H7 (cell line): ENCODE results near the gene TMEM87B. TPM values are rescaled to one million over a fixed set of nuclear protein-coding genes. Genes with fewer than 3 reads are reported as not detected.
A peak's percentile ranks its signal among the peaks of the same experiment; 100 is the strongest.
"Not testable (repeated sequence)": the region's sequence is repeated elsewhere in the genome, so short reads cannot be mapped to it uniquely, and the experiment has no call there.

ENCODE experiments used
- DNase-seq: peaks from one replicate; pipeline ENCODE4 v3.0.0; 2012
- H3K27me3 ChIP-seq: 2 replicates; pipeline ENCODE4 v1.6.0; 2011; ENCODE audit warnings: mild to moderate bottlenecking, low read length; ENCODE audit not compliant: control insufficient read depth, insufficient read depth
- H3K36me3 ChIP-seq: replicated peaks from 2 replicates; pipeline ENCODE4 v1.5.1; 2011; ENCODE audit warnings: low read length; ENCODE audit not compliant: control insufficient read depth, insufficient read depth
- H3K4me3 ChIP-seq: 2 replicates; pipeline ENCODE4 v1.5.1; 2011; ENCODE audit warnings: low read depth, mild to moderate bottlenecking, control low read depth, low read length, moderate library complexity; ENCODE audit not compliant: insufficient read depth
- total RNA-seq: library from RNA; depleted of rRNA; stranded (reverse); fragments of >200 nt; shearing (Covaris generic); gene quantifications from 2 replicates; pipeline ENCODE4 v1.2.3, GENCODE V29; 2014

Gene TMEM87B
- total RNA-seq, 1 experiment from 2014 or later: 7.1 TPM

DNA sequence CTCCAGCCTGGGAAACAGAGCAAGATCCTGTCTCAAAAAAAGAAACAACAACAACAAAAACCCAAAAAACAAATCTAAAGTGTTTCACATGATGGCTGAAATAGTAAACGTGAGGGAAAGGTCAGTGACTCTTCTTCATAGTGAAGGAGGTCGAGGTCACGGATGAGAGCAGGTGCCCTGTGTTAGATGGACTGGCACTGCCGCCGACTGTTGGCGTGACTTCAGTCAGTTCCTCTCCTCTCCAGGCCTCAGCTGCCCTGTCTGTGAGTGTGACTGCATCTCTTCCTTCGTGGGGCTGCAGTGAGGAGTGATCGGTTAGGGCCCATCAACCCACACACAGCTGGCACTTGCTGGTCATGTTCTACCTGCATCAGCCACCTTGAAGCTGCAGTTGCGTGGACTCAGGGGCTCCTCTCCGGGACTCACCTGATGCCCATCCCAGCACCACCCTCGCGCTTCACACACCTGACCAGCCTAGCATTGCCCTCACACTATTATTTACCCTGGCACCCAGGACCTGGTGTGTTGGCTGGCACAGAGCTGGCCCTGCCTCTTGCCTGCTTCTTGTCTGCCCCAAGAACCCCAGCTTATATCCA, 30.1 kb upstream of the TMEM87B start:
- DNase-seq: no peak
- no peak overlapping the region for H3K4me3 ChIP-seq

DNA sequence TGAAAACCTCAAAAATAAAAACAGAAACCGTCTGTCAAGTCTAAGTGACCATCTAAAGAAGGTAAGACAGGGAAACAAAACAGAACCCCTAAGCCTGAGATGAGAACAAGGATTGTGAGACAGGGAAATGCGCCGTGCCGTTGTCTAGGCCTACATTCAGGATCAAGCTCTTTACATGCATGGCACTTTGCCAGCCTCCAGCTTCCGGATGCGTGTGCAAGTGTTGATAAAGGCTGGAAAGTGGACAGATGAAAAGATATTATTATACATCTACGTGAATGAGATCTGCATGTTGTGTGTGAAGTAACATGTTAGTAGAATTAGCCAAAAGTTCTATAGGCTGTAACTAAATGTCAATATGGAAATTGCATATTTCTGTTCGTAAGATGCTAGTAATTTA, 28.6 kb upstream of the TMEM87B start:
- no peak for DNase-seq
- H3K4me3 ChIP-seq: no peak overlapping the region
- no peaks in the 10 kb centered on the region for H3K36me3 ChIP-seq
- no peaks in the 10 kb centered on the region for H3K27me3 ChIP-seq

More for the DNA sequence above, 30.1 kb upstream of the TMEM87B start:
- H3K27me3 ChIP-seq: no peaks in the 10 kb centered on the region
- no peaks in the 10 kb centered on the region for H3K36me3 ChIP-seq

DNA sequence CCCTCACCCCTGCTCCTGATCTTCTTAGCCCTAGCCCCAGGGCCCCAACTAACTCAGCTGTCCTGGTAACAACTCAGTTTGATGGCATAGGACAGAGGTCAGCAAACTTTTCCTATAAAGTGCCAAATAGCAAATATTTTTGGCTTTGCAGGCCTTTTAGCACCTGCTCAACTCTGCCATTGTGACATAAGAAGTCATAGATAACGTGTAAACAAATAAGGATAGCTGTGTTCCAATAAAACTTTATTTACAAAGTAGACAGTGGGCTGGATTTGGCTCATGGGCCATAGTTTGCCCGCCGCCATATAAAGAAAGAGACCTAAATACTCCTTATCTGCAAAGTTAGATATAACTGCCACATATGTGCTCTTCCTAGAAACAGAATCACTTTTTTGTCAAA, 27.3 kb upstream of the TMEM87B start:
- Histone ChIP-seq H3K27me3 (no peaks in the 10 kb centered on the region), H3K4me3 (no peak overlapping the region), H3K36me3 (no peaks in the 10 kb centered on the region)
- DNase-seq: no peak

DNA sequence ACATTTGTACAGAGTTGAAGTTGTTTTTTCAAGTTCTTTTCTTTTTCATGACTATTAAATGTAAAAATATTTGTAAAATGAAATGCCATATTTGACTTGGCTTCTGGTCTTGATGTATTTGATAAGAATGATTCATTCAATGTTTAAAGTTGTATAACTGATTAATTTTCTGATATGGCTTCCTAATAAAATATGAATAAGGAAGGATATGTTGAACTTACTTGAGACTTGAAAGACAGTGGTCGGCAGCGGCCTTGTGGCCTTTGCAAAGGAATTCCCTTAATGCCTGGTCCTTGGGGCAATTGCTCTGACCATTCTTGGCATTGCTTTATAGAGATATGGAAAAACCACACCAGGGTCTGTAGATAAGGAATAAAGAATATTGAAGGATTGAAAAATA, 25.9 kb upstream of the TMEM87B start:
- no peaks in the 10 kb centered on the region for H3K27me3 ChIP-seq
- no peak for DNase-seq
- no peaks in the 10 kb centered on the region for H3K36me3 ChIP-seq
- no peak overlapping the region for H3K4me3 ChIP-seq

DNA sequence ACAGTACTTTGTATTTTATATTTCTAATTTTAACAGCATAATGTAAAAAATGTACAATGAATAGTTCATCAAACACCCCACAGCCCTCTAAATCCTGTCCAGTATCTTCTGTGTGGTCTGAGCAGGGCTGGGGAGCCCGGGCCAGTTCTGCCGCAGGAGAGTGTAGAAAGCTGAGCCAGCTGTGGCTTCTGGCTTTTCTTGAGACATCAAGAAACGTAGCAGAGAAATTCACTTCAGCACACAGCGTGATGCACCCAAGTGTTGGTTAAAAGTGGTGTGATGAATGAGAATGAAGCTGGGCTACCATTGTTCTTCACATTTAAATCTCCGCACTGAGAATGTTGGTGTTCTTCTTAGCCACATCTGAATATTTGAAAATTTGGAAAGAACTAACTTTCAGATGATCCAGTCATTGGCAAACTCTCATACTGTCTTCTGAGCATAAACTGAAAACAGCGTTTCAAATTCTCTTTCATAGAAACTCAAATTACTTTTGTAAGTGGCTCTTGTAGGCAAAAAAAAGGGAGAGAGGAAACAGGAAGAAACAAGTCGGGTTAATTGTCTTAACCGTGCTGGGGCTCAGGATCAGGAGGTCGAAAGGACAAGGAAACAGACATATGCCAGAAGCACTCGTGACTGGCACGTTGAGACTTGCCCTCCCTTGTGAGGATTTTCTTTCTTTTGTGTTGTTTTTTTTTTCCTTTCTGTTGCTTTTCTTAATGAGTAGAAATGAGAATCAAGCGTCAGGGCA, 23.4 kb upstream of the TMEM87B start:
- DNase-seq: peak; percentile 47
- Histone ChIP-seq H3K4me3 (no peak overlapping the region), H3K36me3 (no peaks in the 10 kb centered on the region), H3K27me3 (no peaks in the 10 kb centered on the region)

DNA sequence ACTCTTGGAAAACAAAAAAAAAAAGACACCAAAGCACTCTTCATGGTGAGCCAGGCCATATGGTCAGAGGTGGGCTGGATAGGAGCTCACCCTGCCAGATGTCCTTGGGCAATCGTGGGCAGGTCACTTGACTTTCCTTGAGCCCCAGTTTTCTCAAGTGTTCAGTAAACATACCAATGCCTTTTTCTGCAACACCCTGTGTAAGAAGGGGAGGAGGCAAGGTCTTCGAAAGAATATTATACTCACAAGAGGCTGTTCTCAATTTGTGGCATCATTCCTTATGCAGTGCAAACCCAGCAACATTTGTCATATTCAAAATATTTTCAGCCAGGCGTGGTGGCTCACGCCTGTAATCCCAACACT, 22.9 kb upstream of the TMEM87B start:
- Histone ChIP-seq H3K36me3 (no peaks in the 10 kb centered on the region), H3K4me3 (no peak overlapping the region), H3K27me3 (no peaks in the 10 kb centered on the region)
- DNase-seq: no peak

DNA sequence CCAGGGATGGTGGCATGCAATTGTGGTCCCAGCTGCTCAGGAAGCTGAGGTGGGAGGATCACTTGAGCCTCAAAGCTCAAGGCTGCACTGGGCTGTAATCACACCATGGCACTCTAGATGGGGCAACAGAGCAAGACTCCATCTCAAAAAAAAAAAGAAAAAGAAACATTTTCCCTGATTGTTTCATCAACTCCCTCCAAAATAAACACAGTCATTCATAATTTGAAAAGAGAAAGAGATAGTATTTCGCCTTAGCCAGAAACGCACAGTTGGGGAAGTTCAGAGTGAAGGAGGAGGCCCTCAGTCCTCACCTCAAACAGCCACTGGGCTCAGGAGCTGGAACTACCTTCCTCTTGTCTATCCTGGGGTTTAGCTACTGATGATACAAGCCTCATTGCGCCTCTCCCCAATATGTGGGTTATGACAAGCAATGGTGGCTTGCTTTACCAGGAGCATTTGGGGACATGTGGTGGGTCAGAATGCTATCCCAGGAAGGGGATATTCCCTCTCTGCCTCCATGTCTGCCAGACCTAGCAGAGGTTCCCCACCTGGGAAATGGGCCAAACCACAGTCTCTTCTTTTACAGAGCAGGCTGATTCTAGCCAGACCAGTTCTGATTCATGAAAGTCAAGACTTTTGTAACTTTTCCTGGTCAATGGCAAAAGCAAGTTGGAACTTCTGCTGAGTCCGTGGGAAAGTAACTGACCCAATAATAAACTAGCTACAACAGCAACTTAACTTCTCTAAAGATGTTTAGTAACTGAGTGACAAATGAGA, 22.2 kb upstream of the TMEM87B start:
- Histone ChIP-seq H3K27me3 (no peaks in the 10 kb centered on the region), H3K4me3 (no peak overlapping the region), H3K36me3 (no peaks in the 10 kb centered on the region)
- DNase-seq: no peak

DNA sequence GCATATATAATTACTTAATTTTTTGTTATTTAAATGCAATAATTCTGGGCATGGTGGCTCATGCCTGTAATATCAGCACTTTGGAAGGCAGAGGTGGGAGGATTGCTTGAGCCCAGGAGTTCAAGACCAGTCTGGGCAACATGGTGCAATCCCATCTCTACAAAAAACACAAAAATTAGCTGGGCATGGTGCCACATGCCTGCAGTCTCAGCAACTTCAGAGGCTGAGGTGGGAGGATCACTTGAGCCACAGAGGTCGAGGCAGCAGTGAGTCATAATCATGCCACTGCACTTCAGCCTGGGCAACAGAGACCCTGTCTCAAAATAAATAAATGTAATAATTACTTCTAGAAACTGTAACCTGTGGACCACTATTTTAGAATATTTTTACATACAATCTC, 21.5 kb upstream of the TMEM87B start:
- H3K36me3 ChIP-seq: no peaks in the 10 kb centered on the region
- H3K27me3 ChIP-seq: no peaks in the 10 kb centered on the region
- no peak overlapping the region for H3K4me3 ChIP-seq
- no peak for DNase-seq

DNA sequence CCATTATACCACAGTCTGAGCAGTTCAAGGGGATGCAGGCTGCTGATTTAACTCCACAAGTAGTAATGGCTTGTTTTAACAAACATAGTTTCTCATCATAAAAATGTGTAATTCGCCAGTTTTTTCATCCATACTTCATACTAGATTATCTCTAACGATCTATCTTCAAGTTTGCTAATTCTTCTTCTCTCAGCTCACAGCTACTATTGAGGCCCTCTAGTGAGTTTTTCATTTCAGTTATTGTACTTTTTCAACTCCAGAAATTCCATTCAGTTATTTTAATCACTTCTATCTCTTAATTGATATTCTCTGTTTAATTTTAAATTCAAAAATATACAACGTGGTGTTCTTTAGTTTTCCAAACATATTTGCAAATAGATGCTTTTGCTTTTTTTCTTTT, 20.1 kb upstream of the TMEM87B start:
- no peak overlapping the region for H3K4me3 ChIP-seq
- no peaks in the 10 kb centered on the region for H3K27me3 ChIP-seq
- DNase-seq: no peak
- no peaks in the 10 kb centered on the region for H3K36me3 ChIP-seq

DNA sequence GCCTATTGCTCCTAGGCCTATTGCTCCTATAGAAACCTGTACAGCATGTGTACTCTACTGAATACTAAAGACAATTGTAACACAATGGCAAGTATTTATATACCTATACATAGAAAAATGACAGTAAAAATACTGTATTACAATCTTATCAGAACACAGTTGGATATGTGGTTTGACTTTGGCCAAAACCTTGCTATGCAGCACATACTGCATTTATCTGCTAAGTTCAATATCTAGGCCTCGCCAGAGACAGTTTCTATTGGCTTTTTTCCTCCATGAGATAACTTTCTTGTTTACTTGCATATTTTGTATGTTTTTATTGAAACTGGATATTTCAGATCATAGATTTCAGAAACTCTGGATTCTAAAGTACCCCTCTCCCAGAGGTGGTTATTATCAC, 19.3 kb upstream of the TMEM87B start:
- Histone ChIP-seq H3K27me3 (no peaks in the 10 kb centered on the region), H3K36me3 (no peaks in the 10 kb centered on the region), H3K4me3 (no peak overlapping the region)
- no peak for DNase-seq

DNA sequence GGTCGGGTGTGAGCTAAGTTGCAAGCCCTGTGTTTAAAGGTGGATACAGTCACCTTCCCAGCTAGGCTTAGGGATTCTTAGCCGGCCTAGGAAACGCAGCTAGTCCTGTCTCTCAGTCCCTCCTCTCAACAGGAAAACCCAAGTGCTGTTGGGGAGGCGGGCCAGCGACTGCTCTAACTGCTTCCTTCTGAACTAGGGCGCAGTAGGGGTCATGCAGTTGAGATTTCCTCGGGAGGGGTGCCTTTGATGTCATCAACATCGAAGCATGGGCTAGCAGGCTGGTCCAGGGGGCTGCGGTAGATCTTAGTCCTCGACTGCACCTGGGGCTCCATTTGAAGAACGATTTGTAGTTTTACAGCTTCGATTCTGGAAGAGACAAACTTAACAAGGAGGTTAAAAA, 15.5 kb upstream of the TMEM87B start:
- not testable (repeated sequence) for H3K36me3 ChIP-seq, H3K27me3 ChIP-seq, DNase-seq, H3K4me3 ChIP-seq

DNA sequence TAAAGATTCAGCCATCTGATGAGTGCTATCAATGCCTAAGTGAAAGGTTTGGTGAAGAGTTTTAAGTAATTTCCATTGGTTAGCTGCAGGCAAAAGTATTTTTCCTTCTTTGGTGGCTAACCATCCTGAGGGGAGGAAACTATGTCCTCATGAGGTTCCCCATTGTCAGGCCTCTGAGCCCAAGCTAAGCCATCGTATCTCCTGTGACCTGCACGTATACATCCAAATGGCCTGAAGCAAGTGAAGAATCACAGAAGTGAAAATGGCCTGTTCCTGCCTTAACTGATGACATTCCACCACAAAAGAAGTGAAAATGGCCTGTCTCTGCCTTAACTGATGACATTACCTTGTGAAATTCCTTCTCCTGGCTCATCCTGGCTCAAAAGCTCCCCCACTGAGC, 15.0 kb upstream of the TMEM87B start:
- not testable (repeated sequence) for H3K4me3 ChIP-seq, DNase-seq, H3K27me3 ChIP-seq, H3K36me3 ChIP-seq

DNA sequence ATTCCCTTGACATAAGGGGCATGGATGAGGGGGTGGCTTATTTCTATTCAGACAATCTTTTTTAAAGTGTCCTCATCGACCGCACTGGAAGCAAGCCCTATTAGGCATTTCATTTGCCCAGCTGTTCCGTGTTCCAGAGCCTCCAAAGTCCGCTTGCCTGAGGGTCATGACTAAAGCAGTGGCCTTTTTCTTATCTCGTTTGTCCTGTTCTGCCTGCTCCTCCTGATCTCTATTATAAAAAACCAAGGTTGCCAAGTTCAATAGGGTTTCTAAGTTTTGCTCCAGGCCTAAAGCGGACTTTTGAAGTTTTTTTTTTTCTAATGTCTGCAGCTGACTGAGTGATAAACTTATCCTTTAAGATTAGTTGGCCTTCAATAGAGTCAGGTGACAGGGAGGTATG, 13.6 kb upstream of the TMEM87B start:
- H3K27me3 ChIP-seq, H3K36me3 ChIP-seq, DNase-seq, H3K4me3 ChIP-seq: not testable (repeated sequence)

DNA sequence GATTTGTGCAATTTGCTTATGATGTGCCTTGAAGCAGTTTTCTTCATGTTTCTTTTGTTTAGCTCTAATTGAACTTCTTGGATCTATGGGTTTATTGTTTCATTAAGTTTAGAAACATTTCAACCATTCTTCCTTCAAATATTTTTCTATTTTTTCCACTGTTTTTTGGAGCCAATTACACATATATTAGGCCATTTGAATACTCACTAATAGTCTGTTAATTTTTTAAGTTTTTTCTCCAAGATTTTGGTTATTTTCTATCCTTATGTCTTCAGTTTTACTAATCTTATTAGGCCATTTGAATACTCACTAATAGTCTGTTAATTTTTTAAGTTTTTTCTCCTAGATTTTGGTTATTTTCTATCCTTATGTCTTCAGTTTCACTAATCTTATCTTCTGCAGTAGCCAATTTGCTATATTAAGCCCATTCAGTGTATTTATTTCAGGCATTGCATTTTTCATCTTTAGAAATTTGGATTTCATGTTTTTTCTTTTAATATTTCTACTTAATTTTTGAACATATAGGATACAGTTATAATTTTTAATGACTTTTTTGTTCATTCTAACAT, 9.5 kb upstream of the TMEM87B start:
- no peak for DNase-seq
- no peaks in the 10 kb centered on the region for H3K27me3 ChIP-seq
- no peaks in the 10 kb centered on the region for H3K36me3 ChIP-seq
- no peak overlapping the region for H3K4me3 ChIP-seq

DNA sequence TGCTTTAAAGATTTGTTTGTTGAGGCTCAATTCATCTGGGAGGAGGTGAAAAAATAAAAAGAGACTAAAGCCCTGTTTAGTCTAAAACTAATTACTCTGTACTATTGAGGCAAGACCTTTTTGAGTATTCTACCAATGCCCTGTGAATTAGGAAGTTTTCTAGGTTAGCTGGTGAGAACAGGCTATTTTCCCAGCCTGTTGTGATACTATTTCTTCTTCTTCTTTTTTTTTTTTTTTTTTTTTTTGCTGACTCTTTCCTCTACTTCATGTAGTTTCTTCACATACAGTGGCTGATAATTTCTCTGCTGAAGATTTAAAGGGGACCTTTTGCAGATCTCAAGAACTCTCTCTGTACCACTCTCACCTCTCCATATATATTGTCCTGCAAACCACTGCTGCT, 8.8 kb upstream of the TMEM87B start:
- DNase-seq: no peak
- no peak overlapping the region for H3K4me3 ChIP-seq
- no peaks in the 10 kb centered on the region for H3K27me3 ChIP-seq
- H3K36me3 ChIP-seq: no peaks in the 10 kb centered on the region
